Fibroblast of pulmonary artery (primary cell): ENCODE results near the gene DLAT.
A peak's percentile ranks its signal among the peaks of the same experiment; 100 is the strongest.
"Not testable (repeated sequence)": the region's sequence is repeated elsewhere in the genome, so short reads cannot be mapped to it uniquely, and the experiment has no call there.

ENCODE experiments used
- DNase-seq: peaks from one replicate; pipeline ENCODE4 v3.0.0-alpha.2; 2010; ENCODE audit warnings: low read depth
- H3K4me3 ChIP-seq: replicated peaks from 2 replicates; pipeline ENCODE4 v1.5.1; 2011; ENCODE audit warnings: low read depth, mild to moderate bottlenecking, control low read depth, low read length, moderate library complexity
- TF ChIP-seq, protein P1 (sequence below): IDR thresholded peaks from 2 replicates; pipeline ENCODE4 v1.5.1; 2011; ENCODE audit warnings: mild to moderate bottlenecking, control low read depth, low read length, inconsistent platforms; ENCODE audit errors: missing control alignments

Gene DLAT

DNA sequence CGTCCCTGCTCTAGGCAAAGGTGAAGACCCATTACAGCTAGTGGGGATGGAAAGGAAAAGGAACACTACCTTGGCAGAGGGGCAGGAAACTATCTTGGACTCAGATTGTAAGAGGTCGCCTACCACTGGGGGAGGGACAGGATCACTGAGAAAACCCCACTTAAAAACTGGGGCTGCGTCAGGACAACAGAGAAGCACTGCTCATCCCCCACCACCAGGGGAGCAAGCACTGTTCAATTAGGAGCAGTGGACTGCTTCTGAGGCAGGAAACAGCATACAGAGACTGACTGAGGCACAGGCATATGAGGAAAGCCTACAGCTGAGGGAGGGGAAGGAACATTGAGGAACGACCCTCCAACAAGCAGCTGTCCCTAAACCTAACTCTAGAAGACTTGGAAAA lies 20.8 kb upstream of the DLAT start:
- no peak for DNase-seq
- TF ChIP-seq, protein P1, sequence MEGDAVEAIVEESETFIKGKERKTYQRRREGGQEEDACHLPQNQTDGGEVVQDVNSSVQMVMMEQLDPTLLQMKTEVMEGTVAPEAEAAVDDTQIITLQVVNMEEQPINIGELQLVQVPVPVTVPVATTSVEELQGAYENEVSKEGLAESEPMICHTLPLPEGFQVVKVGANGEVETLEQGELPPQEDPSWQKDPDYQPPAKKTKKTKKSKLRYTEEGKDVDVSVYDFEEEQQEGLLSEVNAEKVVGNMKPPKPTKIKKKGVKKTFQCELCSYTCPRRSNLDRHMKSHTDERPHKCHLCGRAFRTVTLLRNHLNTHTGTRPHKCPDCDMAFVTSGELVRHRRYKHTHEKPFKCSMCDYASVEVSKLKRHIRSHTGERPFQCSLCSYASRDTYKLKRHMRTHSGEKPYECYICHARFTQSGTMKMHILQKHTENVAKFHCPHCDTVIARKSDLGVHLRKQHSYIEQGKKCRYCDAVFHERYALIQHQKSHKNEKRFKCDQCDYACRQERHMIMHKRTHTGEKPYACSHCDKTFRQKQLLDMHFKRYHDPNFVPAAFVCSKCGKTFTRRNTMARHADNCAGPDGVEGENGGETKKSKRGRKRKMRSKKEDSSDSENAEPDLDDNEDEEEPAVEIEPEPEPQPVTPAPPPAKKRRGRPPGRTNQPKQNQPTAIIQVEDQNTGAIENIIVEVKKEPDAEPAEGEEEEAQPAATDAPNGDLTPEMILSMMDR: peak; percentile 32
- H3K4me3 ChIP-seq: no peak overlapping the region

DNA sequence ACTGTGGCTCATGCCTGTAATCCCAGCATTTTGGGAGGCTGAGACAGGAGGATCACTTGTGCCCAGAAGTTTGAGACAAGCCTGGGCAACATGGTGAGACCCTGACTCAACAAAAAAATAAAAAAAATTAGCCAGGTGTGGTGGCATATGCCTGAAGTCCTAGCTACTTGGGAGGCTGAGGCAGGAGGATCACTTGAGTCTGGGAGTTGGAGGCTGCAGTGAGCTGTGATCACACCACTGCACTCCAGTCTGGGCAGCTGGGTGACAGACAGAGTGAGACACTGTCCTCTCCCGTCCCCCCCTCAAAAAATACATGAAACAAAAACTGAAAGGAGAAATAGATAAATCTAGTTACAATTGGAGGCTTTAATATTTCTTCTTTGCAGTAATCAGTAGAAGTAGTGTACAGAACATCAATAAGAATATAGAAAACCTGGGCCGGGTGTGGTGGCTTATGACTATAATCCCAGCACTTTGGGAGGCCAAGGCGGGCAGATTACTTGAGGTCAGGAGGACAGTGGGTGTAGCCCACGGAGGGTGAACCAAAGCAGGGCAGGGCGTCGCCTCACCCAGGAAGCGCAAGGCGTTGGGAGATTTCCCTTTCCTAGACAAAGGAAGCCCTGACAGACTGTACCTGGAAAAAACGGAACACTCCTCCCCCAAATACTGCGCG lies 19.6 kb upstream of the DLAT start:
- TF ChIP-seq, protein P1: no peak

DNA sequence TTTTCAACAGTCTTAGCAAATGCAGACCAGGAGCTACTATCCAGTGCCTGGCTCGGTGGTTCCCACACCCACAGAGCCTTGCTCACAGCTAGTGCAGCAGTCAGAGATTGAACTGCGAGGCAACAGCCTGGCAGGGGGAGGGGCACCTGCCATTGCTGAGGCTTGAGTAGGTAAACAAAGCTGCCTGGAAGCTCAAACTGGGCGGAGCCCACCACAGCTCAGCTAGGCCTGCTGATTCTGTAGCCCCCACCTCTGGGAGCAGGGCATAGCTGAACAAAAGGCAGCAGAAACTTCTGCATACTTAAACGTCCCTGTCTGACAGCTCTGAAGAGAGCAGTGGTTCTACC lies 19.1 kb upstream of the DLAT start:
- DNase-seq, H3K4me3 ChIP-seq: not testable (repeated sequence)

More for the DNA sequence above, 19.6 kb upstream of the DLAT start:
- H3K4me3 ChIP-seq: no peak overlapping the region
- DNase-seq: no peak

DNA sequence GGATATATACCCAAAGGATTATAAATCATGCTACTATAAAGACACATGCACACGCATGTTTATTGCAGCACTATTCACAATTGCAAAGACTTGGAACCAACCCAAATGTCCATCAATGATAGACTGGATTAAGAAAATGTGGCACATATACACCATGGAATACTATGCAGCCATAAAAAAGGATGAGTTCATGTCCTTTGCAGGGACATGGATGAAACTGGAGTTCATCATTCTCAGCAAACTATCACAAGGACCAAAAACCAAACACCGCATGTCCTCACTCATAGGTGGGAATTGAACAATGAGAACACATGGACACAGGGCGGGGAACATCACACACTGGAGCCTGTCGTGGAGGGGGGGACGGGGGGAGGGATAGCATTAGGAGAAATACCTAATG lies 13.8 kb upstream of the DLAT start:
- not testable (repeated sequence) for DNase-seq, H3K4me3 ChIP-seq

DNA sequence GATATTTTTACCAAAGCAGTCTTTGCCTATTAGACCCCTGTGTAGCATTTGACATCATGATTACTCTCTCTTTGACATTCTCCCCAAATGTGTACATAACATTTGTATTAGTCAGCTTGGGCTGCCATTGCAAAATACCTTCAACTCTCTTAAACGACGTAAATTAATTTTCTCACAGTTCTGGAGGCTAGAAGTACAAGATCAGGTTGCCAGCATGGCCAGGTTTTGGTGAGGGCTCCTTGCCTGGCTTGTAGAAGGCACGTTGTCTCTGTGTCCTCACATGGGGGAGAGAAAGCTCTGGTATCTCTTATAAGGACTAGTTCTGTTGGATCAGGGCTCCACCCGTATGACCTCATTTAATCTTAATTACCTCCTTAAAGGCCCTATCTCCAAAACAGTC lies 12.3 kb upstream of the DLAT start:
- no peak overlapping the region for H3K4me3 ChIP-seq
- TF ChIP-seq, protein P1: no peak
- peak; percentile 69 for DNase-seq

DNA sequence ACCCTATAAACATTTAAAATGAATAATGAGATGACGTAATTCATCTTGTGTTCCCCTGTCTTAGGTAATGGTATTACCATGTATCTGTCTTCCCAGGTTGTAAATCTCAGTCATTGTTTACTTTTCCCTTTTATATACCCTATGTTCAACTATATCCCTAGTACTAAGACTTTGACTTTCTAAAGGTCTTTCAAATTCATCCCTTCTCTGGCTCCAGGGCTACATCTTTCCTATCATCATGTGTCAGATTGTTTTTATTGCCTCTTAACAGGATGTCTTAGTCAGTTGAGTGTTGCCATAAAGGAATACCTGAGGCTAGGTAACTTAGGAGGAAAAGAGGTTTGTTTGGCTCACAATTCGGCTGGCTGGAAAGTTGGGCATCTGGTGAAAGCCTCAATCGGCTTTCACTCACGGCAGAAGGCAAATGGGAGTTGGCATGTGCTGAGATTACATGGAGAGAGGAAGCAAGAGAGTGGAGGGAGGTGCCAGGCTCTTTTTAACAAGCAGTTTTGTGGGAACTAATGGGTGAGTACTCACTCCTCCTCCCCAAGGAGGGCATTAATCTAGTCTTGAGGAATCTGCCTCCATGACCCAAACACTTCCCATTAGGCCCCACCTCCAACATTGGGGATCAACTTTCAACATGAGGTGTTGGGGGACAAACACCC lies 11.6 kb upstream of the DLAT start:
- TF ChIP-seq, protein P1: no peak
- no peak overlapping the region for H3K4me3 ChIP-seq
- DNase-seq: no peak

DNA sequence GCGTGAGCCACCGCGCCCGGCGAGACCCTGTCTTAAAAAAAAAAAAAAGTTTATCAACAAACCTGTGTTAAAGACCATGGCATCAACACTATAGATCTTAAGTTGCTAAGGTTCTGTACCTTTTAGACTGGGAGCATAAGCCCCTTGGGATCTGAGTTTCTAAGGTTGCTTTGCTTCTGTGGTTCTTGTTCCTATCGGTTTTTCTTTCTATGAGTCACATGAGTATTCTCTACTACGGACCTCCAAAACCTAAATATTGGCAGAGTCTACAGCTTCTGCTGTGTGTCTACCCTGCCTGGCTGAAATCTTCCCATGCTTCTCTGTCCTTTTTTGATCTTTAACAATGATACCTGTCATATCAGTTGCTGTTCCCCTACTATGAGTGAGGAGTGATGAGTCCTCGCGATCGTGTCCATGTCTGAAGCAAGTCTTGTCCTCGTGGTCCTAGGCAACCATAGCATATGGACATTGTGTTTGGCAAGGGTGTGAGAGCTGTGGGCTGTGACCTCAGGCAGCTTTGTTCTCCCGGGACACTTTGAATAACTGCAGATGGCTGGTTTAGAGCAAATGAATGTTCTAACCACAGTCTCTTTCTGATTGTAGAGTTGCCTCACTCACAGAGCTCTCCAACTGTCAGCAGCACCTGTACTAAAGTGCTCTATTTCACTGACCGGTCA lies 9.0 kb upstream of the DLAT start:
- TF ChIP-seq, protein P1: no peak
- no peak overlapping the region for H3K4me3 ChIP-seq
- peak; percentile 48 for DNase-seq
